Spleen (tissue), 7 donors: Measurements from ENCODE around the gene FRMPD1.

ENCODE experiments used
- CTCF ChIP-seq, 11 experiments: fragments of 200-600 bp in 7 of 11; fragments of 450-650 bp in 4 of 11; sonication (generic) in 4 of 11; IDR thresholded peaks in 8 of 11; conservative IDR thresholded peaks in 3 of 11; 1 replicate in 7 of 11; 2 replicates in 4 of 11; pipeline versions ENCODE4 v1.4.0 to v1.8.0; 2016 to 2021; ENCODE audit warnings: antibody characterized with exemption in 11 of 11, inconsistent platforms in 4 of 11, mild to moderate bottlenecking in 1 of 11
- POLR2A ChIP-seq, 3 donors: fragments of 450-650 bp; IDR thresholded peaks; one replicate each; pipeline ENCODE4 v1.5.1; 2017; ENCODE audit warnings: antibody characterized with exemption in 3 of 3, mild to moderate bottlenecking in 1 of 3
- POLR2AphosphoS5 ChIP-seq, 3 donors: sonication (generic); formaldehyde crosslinking; IDR thresholded peaks; one replicate each; pipeline ENCODE4 v1.5.1; 2017; ENCODE audit warnings: antibody characterized with exemption in 3 of 3
- donor health status: DM: no; HTN: no; CAD: no; lungs with moderate emphysema.
- donor health status: DM: no; HTN: no; CAD: no.
- donor health status: DM: no; HTN: no; CAD: no.

- no peak for TF ChIP-seq CTCF (IDR thresholded peaks at IDR 0.05 in 8 of 11, conservative IDR thresholded peaks at IDR 0.05 in 3 of 11)
- TF ChIP-seq POLR2AphosphoS5 (IDR thresholded peaks at IDR 0.05), result no peak
- TF ChIP-seq POLR2A (IDR thresholded peaks at IDR 0.05), result no peak
Measured at GRCh38 chr9:37639109-37639762, 11.5 kb upstream of the FRMPD1 start.
